Tibial artery (tissue), 4 donors: ENCODE results near the gene PLEKHJ1.

Experiments
- DNase-seq, 2 donors: peaks; one replicate each; pipeline ENCODE4 v3.0.0-alpha.2; 2019
- H3K27ac ChIP-seq, 2 donors: fragments of 200-600 bp; sonication (generic) in 1 of 2; 1 replicate in 1 of 2; 2 replicates in 1 of 2; pipeline ENCODE4 v1.5.1; 2018 to 2019; ENCODE audit warnings: mild to moderate bottlenecking in 1 of 2
- H3K27me3 ChIP-seq, 2 donors: fragments of 200-600 bp; sonication (generic) in 1 of 2; one replicate each; pipeline versions ENCODE4 v1.5.1 to v1.6.0; 2016 to 2019
- H3K36me3 ChIP-seq, 3 donors: fragments of 200-600 bp; sonication (generic) in 2 of 3; one replicate each; pipeline ENCODE4 v1.5.1; 2016 to 2019; ENCODE audit warnings: mild to moderate bottlenecking in 2 of 3
- H3K4me1 ChIP-seq, 4 donors: fragments of 200-600 bp; sonication (generic) in 2 of 4; 1 replicate in 3 of 4; 2 replicates in 1 of 4; pipeline ENCODE4 v1.5.1; 2016 to 2019
- H3K4me3 ChIP-seq, 2 donors: fragments of 200-600 bp; sonication (generic) in 1 of 2; 1 replicate in 1 of 2; 2 replicates in 1 of 2; pipeline ENCODE4 v1.5.1; 2018 to 2019; ENCODE audit warnings: mild to moderate bottlenecking in 2 of 2
- H3K9me3 ChIP-seq, 3 donors: fragments of 200-600 bp; sonication (generic) in 1 of 3; one replicate each; pipeline ENCODE4 v1.5.1; 2016 to 2019
- CTCF ChIP-seq, 2 experiments: fragments of 200-600 bp in 1 of 2; fragments of 450-650 bp in 1 of 2; IDR thresholded peaks; one replicate each; pipeline ENCODE4 v1.5.1; 2017 to 2019; ENCODE audit warnings: antibody characterized with exemption in 2 of 2, mild to moderate bottlenecking in 1 of 2, moderate library complexity in 1 of 2
- intact Hi-C: fragments of 100-400 bp; cut with DNase I; formaldehyde crosslinking; loops from one replicate; pipeline ENCODE4 v1.15.0; 2023; ENCODE audit warnings: low total_unique reads

Gene PLEKHJ1

GRCh38 chr19:2280633-2281264 is 44.6 kb upstream of the PLEKHJ1 start:
- Histone ChIP-seq H3K4me1 (peaks cover 0 to 23% (median 11%) of the 10 kb centered on the region in 4 donors), H3K27me3 (no peaks in the 10 kb centered on the region), H3K4me3 (no peak overlapping the region), H3K27ac (no peak overlapping the region), H3K9me3 (no peaks in the 10 kb centered on the region), H3K36me3 (peaks cover 0 to 21% (median 20%) of the 10 kb centered on the region in 3 donors)
- no peak for DNase-seq
- intact Hi-C loops = no loop called here
- no peak for TF ChIP-seq CTCF (IDR thresholded peaks at IDR 0.05)

GRCh38 chr19:2278459-2279158 is 42.5 kb upstream of the PLEKHJ1 start:
- intact Hi-C loops = no loop called here
- Histone ChIP-seq H3K27me3 (no peaks in the 10 kb centered on the region), H3K36me3 (peaks cover 0 to 28% (median 27%) of the 10 kb centered on the region in 3 donors), H3K9me3 (no peaks in the 10 kb centered on the region), H3K27ac (no peak overlapping the region), H3K4me1 (peaks cover 0 to 38% (median 24%) of the 10 kb centered on the region in 4 donors), H3K4me3 (no peak overlapping the region)
- no peak for DNase-seq
- no peak for TF ChIP-seq CTCF (IDR thresholded peaks at IDR 0.05)

DNA sequence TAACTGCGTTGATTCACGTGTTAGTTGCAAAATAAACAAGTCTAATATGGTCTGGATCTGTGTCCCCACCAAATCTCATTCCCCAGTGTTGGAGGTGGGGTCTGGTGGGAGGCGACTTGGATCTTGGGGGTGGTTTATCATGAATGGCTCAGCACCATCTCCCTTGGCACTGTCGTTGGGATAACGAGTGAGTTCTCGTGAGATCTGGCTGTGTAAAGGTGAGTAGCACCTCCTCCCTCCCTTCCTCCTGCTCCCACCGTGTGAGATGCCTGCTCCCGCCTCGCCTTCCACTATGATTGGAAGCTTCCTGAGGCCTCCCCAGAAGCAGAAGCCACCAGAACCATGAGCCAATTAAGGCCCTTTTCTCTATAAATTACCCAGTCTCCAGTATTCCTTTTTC is 41.0 kb upstream of the PLEKHJ1 start:
- H3K36me3 ChIP-seq = peaks cover 7 to 41% (median 37%) of the 10 kb centered on the region in 3 donors
- no peak overlapping the region for H3K4me3 ChIP-seq
- TF ChIP-seq CTCF (IDR thresholded peaks at IDR 0.05) = no peak
- no peaks in the 10 kb centered on the region for H3K9me3 ChIP-seq
- H3K4me1 ChIP-seq = peaks cover 0 to 49% (median 36%) of the 10 kb centered on the region in 4 donors
- intact Hi-C loops = no loop called here
- H3K27me3 ChIP-seq = no peaks in the 10 kb centered on the region
- DNase-seq = no peak
- H3K27ac ChIP-seq = no peak overlapping the region

DNA sequence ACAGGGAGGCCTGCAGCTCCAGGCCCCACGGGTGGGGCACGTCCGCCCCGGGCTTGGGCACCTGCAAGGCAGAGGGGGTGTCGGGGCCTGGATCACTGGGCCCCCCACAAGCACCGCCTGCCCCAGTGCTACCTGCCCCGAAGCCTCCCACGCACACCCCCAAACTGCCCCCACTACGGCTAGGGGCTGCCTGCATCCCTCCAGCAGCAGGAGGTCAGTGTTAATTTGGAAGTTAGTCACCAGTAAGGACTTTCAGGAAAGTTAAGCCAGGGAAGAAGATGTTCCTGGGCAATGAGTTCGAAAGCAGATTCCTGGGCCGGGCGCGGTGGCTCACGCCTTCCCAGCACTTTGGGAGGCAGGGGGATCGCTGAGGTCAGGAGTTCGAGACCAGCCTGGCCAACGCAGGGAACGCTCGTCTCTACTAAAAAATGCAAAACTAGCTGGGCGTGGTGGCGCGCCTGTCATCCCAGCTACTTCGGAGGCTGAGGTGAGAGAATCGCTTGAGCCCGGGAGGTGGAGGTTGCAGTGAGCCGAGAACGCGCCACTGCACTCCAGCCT is 40.4 kb upstream of the PLEKHJ1 start:
- DNase-seq = no peak
- H3K4me1 ChIP-seq = peaks cover 0 to 49% (median 38%) of the 10 kb centered on the region in 4 donors
- no peak for TF ChIP-seq CTCF (IDR thresholded peaks at IDR 0.05)
- intact Hi-C loops = no loop called here
- no peak overlapping the region for H3K27ac ChIP-seq
- peaks cover 13 to 47% (median 44%) of the 10 kb centered on the region in 3 donors for H3K36me3 ChIP-seq
- H3K27me3 ChIP-seq = no peaks in the 10 kb centered on the region
- no peaks in the 10 kb centered on the region for H3K9me3 ChIP-seq
- H3K4me3 ChIP-seq = no peak overlapping the region

GRCh38 chr19:2275588-2276428 is 39.7 kb upstream of the PLEKHJ1 start:
- H3K9me3 ChIP-seq = no peaks in the 10 kb centered on the region
- peaks cover 0 to 54% (median 43%) of the 10 kb centered on the region in 4 donors for H3K4me1 ChIP-seq
- peak overlapping the region in 1 of 2 donors; percentile 24 for H3K27ac ChIP-seq
- no peaks in the 10 kb centered on the region for H3K27me3 ChIP-seq
- TF ChIP-seq CTCF (IDR thresholded peaks at IDR 0.05) = no peak
- H3K4me3 ChIP-seq = no peak overlapping the region
- H3K36me3 ChIP-seq = peaks cover 13 to 51% (median 51%) of the 10 kb centered on the region in 3 donors
- DNase-seq = no peak
- intact Hi-C loops = no loop called here
